WTC11 (cell line): ENCODE measurements around the gene FAM20C. TPM values are rescaled to one million over a fixed set of nuclear protein-coding genes. Genes with fewer than 3 reads are reported as not detected.

Experiments used
- ATAC-seq: fragments of 200-7000 bp; cut with Tn5 transposase; 2 replicates; pipeline ENCODE4 v1.10.0; 2021; ENCODE audit warnings: mild to moderate bottlenecking, moderate library complexity
- CTCF ChIA-PET: fragments of 300-600 bp; sonication (Branson Sonifier 250); formaldehyde crosslinking; loops from one replicate; lab custom pipeline; 2021; ENCODE audit warnings: antibody characterized with exemption; lab: Charles Lee
- POLR2A ChIA-PET: fragments of 350-600 bp; sonication (Branson Sonifier 250); formaldehyde crosslinking; loops from one replicate; lab custom pipeline; 2021; ENCODE audit warnings: antibody characterized with exemption; lab: Charles Lee
- DNase-seq: peaks from one replicate; pipeline ENCODE4 v3.0.0; 2021; ENCODE audit warnings: low spot score
- H3K27ac Mint-ChIP-seq: 2 replicates; pipeline ENCODE4 v1.8.0; 2021; ENCODE audit warnings: mixed read lengths
- H3K27me3 Mint-ChIP-seq: 2 replicates; pipeline ENCODE4 v1.8.0; 2021; ENCODE audit warnings: low read depth, mild to moderate bottlenecking, moderate library complexity, mixed read lengths
- H3K36me3 Mint-ChIP-seq: 2 replicates; pipeline ENCODE4 v1.8.0; 2021; ENCODE audit warnings: mixed read lengths
- H3K4me1 Mint-ChIP-seq: 2 replicates; pipeline ENCODE4 v1.8.0; 2022; ENCODE audit warnings: mixed read lengths
- H3K4me3 Mint-ChIP-seq: 2 replicates; pipeline ENCODE4 v1.8.0; 2021; ENCODE audit warnings: mild to moderate bottlenecking, moderate library complexity, mixed read lengths
- H3K9me3 Mint-ChIP-seq: 2 replicates; pipeline ENCODE4 v1.8.0; 2021; ENCODE audit warnings: mixed read lengths
- CDX4 ChIP-seq: fragments of 250-450 bp; sonication (Bioruptor Pico); IDR thresholded peaks from 2 replicates; pipeline ENCODE4 v1.9.0; 2021; ENCODE audit warnings: moderate library complexity, mild to moderate bottlenecking, inconsistent platforms, borderline replicate concordance
- CREM ChIP-seq: sonication (generic); formaldehyde crosslinking; IDR thresholded peaks from 2 replicates; pipeline ENCODE4 v1.8.1; 2022; ENCODE audit warnings: mild to moderate bottlenecking, missing genetic modification reagents, moderate library complexity
- EMX1 ChIP-seq: fragments of 250-450 bp; sonication (Bioruptor Pico); IDR thresholded peaks from 2 replicates; pipeline ENCODE4 v1.8.0; 2021; ENCODE audit warnings: mild to moderate bottlenecking
- FOXP1 ChIP-seq: sonication (generic); formaldehyde crosslinking; IDR thresholded peaks from 2 replicates; pipeline ENCODE4 v1.8.0; 2022; ENCODE audit warnings: missing genetic modification reagents, mild to moderate bottlenecking, moderate library complexity, borderline replicate concordance
- FOXP4 ChIP-seq: sonication (generic); formaldehyde crosslinking; IDR thresholded peaks from 2 replicates; pipeline ENCODE4 v1.8.0; 2022; ENCODE audit warnings: mild to moderate bottlenecking, missing genetic modification reagents
- GABPB1 ChIP-seq: sonication (generic); formaldehyde crosslinking; IDR thresholded peaks from 2 replicates; pipeline ENCODE4 v1.8.1; 2023; ENCODE audit warnings: mild to moderate bottlenecking, missing genetic modification reagents
- JUN ChIP-seq: sonication (generic); formaldehyde crosslinking; IDR thresholded peaks from 2 replicates; pipeline ENCODE4 v1.8.0; 2023; ENCODE audit warnings: mild to moderate bottlenecking, missing genetic modification reagents
- MAX ChIP-seq: sonication (generic); formaldehyde crosslinking; IDR thresholded peaks from 2 replicates; pipeline ENCODE4 v1.8.0; 2022; ENCODE audit warnings: mild to moderate bottlenecking, missing genetic modification reagents
- TEAD1 ChIP-seq: sonication (generic); formaldehyde crosslinking; IDR thresholded peaks from 2 replicates; pipeline ENCODE4 v1.8.0; 2022; ENCODE audit warnings: mild to moderate bottlenecking, missing genetic modification reagents
- USF2 ChIP-seq: sonication (generic); formaldehyde crosslinking; IDR thresholded peaks from 2 replicates; pipeline ENCODE4 v1.8.1; 2023; ENCODE audit warnings: mild to moderate bottlenecking, missing genetic modification reagents, moderate library complexity
- ZBTB21 ChIP-seq: sonication (generic); formaldehyde crosslinking; IDR thresholded peaks from 2 replicates; pipeline ENCODE4 v1.8.1; 2023; ENCODE audit warnings: mild to moderate bottlenecking, missing genetic modification reagents, borderline replicate concordance
- ZMAT4 ChIP-seq: fragments of 250-450 bp; sonication (Bioruptor Pico); IDR thresholded peaks from 2 replicates; pipeline ENCODE4 v1.9.0; 2021; ENCODE audit warnings: mild to moderate bottlenecking
- ZNF232 ChIP-seq: sonication (generic); formaldehyde crosslinking; IDR thresholded peaks from 2 replicates; pipeline ENCODE4 v1.8.0; 2022; ENCODE audit warnings: mild to moderate bottlenecking, missing genetic modification reagents
- ZNF281 ChIP-seq: sonication (generic); formaldehyde crosslinking; IDR thresholded peaks from 2 replicates; pipeline ENCODE4 v1.8.0; 2023; ENCODE audit warnings: mild to moderate bottlenecking, missing genetic modification reagents
- ZNF317 ChIP-seq: sonication (generic); formaldehyde crosslinking; IDR thresholded peaks from 2 replicates; pipeline ENCODE4 v1.8.1; 2023; ENCODE audit warnings: low read depth, mild to moderate bottlenecking, moderate library complexity, missing genetic modification reagents, borderline replicate concordance
- ZNF425 ChIP-seq: fragments of 250-450 bp; sonication (Bioruptor Pico); conservative IDR thresholded peaks from 2 replicates; pipeline ENCODE4 v1.9.0; 2021; ENCODE audit warnings: mild to moderate bottlenecking
- ZNF512 ChIP-seq: sonication (generic); formaldehyde crosslinking; IDR thresholded peaks from 2 replicates; pipeline ENCODE4 v1.8.1; 2022; ENCODE audit warnings: missing genetic modification reagents, borderline replicate concordance
- ZSCAN18 ChIP-seq: fragments of 250-450 bp; sonication (Bioruptor Pico); IDR thresholded peaks from 2 replicates; pipeline ENCODE4 v2.1.2; 2022; ENCODE audit warnings: mild to moderate bottlenecking, moderate library complexity
- total RNA-seq: library from RNA; stranded (reverse); gene quantifications from 3 replicates; pipeline ENCODE4 v1.2.3, GENCODE V29; 2021

The FAM20C gene
- total RNA-seq, 1 experiment from 2014 or later: 64.9 TPM

- Mint-ChIP-seq H3K4me3 (no peak overlapping the region), H3K9me3 (peaks cover 38% of the 10 kb centered on the region), H3K4me1 (no peaks in the 10 kb centered on the region), H3K27ac (no peak overlapping the region), H3K36me3 (peaks cover 32% of the 10 kb centered on the region), H3K27me3 (peaks cover 21% of the 10 kb centered on the region)
- no peak for ATAC-seq
- POLR2A ChIA-PET: no interaction called here
- CTCF ChIA-PET: no interaction called here
- TF ChIP-seq CDX4 (CRISPR knock-in tag) (no peak), EMX1 (no peak), JUN (CRISPR knock-in tag) (no peak), TEAD1 (CRISPR knock-in tag) (no peak), GABPB1 (CRISPR knock-in tag) (no peak), ZNF425 (CRISPR knock-in tag) (no peak), ZBTB21 (CRISPR knock-in tag) (no peak)
- no peak for DNase-seq
These were observed 85.7 kb downstream of the FAM20C start for GRCh38 chr7:278081-278480.

GRCh38 chr7:279821-280220, 87.5 kb downstream of the FAM20C start:
- no peak for ATAC-seq
- H3K27me3 Mint-ChIP-seq: peaks cover 11% of the 10 kb centered on the region; the same call in 1 of the 2 replicates
- peaks cover 22% of the 10 kb centered on the region for H3K9me3 Mint-ChIP-seq
- H3K27ac Mint-ChIP-seq: no peak overlapping the region
- peaks cover 17% of the 10 kb centered on the region for H3K36me3 Mint-ChIP-seq
- POLR2A ChIA-PET: no interaction called here
- no peaks in the 10 kb centered on the region for H3K4me1 Mint-ChIP-seq
- DNase-seq: no peak
- CTCF ChIA-PET: interaction anchor here (1.4 kb wide), 1 partner anchor 13 kb away, joined by 3 read pairs; no protein-coding TSS in a partner anchor
- no peak overlapping the region for H3K4me3 Mint-ChIP-seq
- TF ChIP-seq ZSCAN18 (CRISPR knock-in tag): no peak
- no peak for TF ChIP-seq FOXP4
- no peak for TF ChIP-seq ZNF232
- no peak for TF ChIP-seq ZNF281 (CRISPR knock-in tag)
- TF ChIP-seq ZNF317 (CRISPR knock-in tag): no peak
- TF ChIP-seq CREM: no peak
- no peak for TF ChIP-seq FOXP1 (CRISPR knock-in tag)
- no peak for TF ChIP-seq ZNF512 (CRISPR knock-in tag)
- no peak for TF ChIP-seq MAX
- no peak for TF ChIP-seq USF2 (CRISPR knock-in tag)
- no peak for TF ChIP-seq ZMAT4
